H1 (cell line): ENCODE results near the gene GPR68. TPM values are rescaled to one million over a fixed set of nuclear protein-coding genes. Genes with fewer than 3 reads are reported as not detected.

Experiments used
- CTCF ChIA-PET: fragments of 300-600 bp; sonication (Branson Sonifier 250); formaldehyde crosslinking; loops from one replicate; lab custom pipeline; 2021; ENCODE audit not compliant: partially characterized antibody; lab: Charles Lee
- POLR2A ChIA-PET: fragments of 300-600 bp; sonication (Branson Sonifier 250); formaldehyde crosslinking; loops from one replicate; lab custom pipeline; 2021; ENCODE audit warnings: inconsistent platforms; ENCODE audit not compliant: partially characterized antibody; lab: Charles Lee
- DNase-seq, 2 experiments: peaks; one replicate each; pipeline versions ENCODE4 v3.0.0 to v3.0.0-alpha.2; 2010 to 2022; ENCODE audit warnings: low spot score in 2 of 2, low read depth in 1 of 2, mixed read lengths in 1 of 2
- FAIRE-seq: peaks from 2 replicates; lab custom pipeline; 2011; peaks lifted over from hg19 to GRCh38; lab: Jason Lieb, UNC
- H2AFZ ChIP-seq: 2 replicates; pipeline ENCODE4 v1.8.1; 2012; ENCODE audit warnings: low read length, inconsistent platforms
- H2AK5ac ChIP-seq: 2 replicates; pipeline ENCODE4 v1.6.1; 2013; ENCODE audit warnings: low read depth, low read length
- H2BK120ac ChIP-seq: replicated peaks from 2 replicates; pipeline ENCODE3; 2013; ENCODE audit warnings: low read depth, low read length, inconsistent platforms
- H2BK12ac ChIP-seq: 2 replicates; pipeline ENCODE4 v1.6.1; 2013; ENCODE audit warnings: low read depth, low read length
- H2BK15ac ChIP-seq: 2 replicates; pipeline ENCODE4 v1.6.1; 2013; ENCODE audit warnings: low read length
- H2BK20ac ChIP-seq: 2 replicates; pipeline ENCODE4 v1.6.1; 2013; ENCODE audit warnings: low read length
- H2BK5ac ChIP-seq: 2 replicates; pipeline ENCODE4 v1.6.1; 2013; ENCODE audit warnings: low read depth, low read length
- H3K14ac ChIP-seq: 2 replicates; pipeline ENCODE4 v1.6.1; 2013; ENCODE audit warnings: inconsistent platforms; ENCODE audit not compliant: insufficient read length
- H3K18ac ChIP-seq: 2 replicates; pipeline ENCODE4 v1.6.1; 2013; ENCODE audit warnings: low read length; ENCODE audit errors: extremely low read depth
- H3K23ac ChIP-seq: 2 replicates; pipeline ENCODE4 v1.6.1; 2013; ENCODE audit warnings: inconsistent platforms; ENCODE audit not compliant: insufficient read length
- H3K23me2 ChIP-seq: 2 replicates; pipeline ENCODE4 v1.6.1; 2013; ENCODE audit warnings: low read depth, low read length
- H3K27ac ChIP-seq: 2 replicates; pipeline ENCODE4 v1.6.1; 2011; ENCODE audit warnings: low read depth, low read length, inconsistent platforms
- H3K27me3 ChIP-seq, 4 experiments: replicated peaks in 1 of 4; 1 replicate in 1 of 4; 2 replicates in 3 of 4; pipeline versions ENCODE4 v1.6.1 to v1.8.1; 2011 to 2013; ENCODE audit warnings: low read length in 3 of 4, mild to moderate bottlenecking in 3 of 4, inconsistent platforms in 2 of 4, mixed read lengths in 2 of 4, moderate library complexity in 1 of 4; ENCODE audit not compliant: control insufficient read depth in 3 of 4, insufficient read depth in 3 of 4; ENCODE audit errors: extremely low read depth in 1 of 4
- H3K36me3 ChIP-seq, 4 experiments: 2 replicates each; pipeline versions ENCODE4 v1.6.1 to v1.8.1; 2011 to 2013; ENCODE audit warnings: mild to moderate bottlenecking in 4 of 4, low read length in 3 of 4, moderate library complexity in 2 of 4, control low read depth in 1 of 4, inconsistent platforms in 1 of 4; ENCODE audit not compliant: insufficient read depth in 4 of 4, control insufficient read depth in 2 of 4
- H3K4ac ChIP-seq: replicated peaks from 2 replicates; pipeline ENCODE3; 2013; ENCODE audit warnings: low read length, low read depth, mixed read lengths, inconsistent platforms; ENCODE audit not compliant: insufficient read length
- H3K4me1 ChIP-seq, 4 experiments: replicated peaks in 1 of 4; 1 replicate in 1 of 4; 2 replicates in 3 of 4; pipeline versions ENCODE4 v1.6.1 to v1.8.1; 2011 to 2013; ENCODE audit warnings: low read length in 3 of 4, inconsistent platforms in 2 of 4, mixed read lengths in 1 of 4; ENCODE audit not compliant: insufficient read depth in 4 of 4, control insufficient read depth in 3 of 4
- H3K4me2 ChIP-seq, 2 experiments: 2 replicates each; pipeline versions ENCODE4 v1.6.1 to v1.8.1; 2011 to 2013; ENCODE audit warnings: low read depth in 2 of 2, low read length in 2 of 2, control low read depth in 1 of 2, inconsistent platforms in 1 of 2, mild to moderate bottlenecking in 1 of 2; ENCODE audit not compliant: insufficient read depth in 1 of 2
- H3K4me3 ChIP-seq, 4 experiments: fragments of 200-600, 300-600 bp in 1 of 4; sonication (generic), shearing (Covaris generic), sonication (Bioruptor Twin) in 1 of 4; 2 replicates each; pipeline versions ENCODE4 v1.5.1 to v1.8.1; 2011 to 2016; ENCODE audit warnings: low read length in 4 of 4, low read depth in 3 of 4, control low read depth in 2 of 4, inconsistent platforms in 2 of 4, mild to moderate bottlenecking in 2 of 4, mixed read lengths in 1 of 4, moderate library complexity in 1 of 4; ENCODE audit not compliant: insufficient read depth in 2 of 4; ENCODE audit errors: extremely low read depth in 1 of 4
- H3K56ac ChIP-seq: replicated peaks from 2 replicates; pipeline ENCODE3; 2013; ENCODE audit warnings: low read depth, mild to moderate bottlenecking, mixed read lengths, low read length, inconsistent platforms; ENCODE audit not compliant: insufficient read length
- H3K79me1 ChIP-seq: 2 replicates; pipeline ENCODE4 v1.6.1; 2013; ENCODE audit warnings: low read depth, low read length, control low read depth
- H3K79me2 ChIP-seq, 2 experiments: 2 replicates each; pipeline versions ENCODE4 v1.6.1 to v1.8.1; 2012 to 2013; ENCODE audit warnings: low read length in 2 of 2, mild to moderate bottlenecking in 2 of 2, inconsistent platforms in 1 of 2; ENCODE audit not compliant: insufficient read depth in 2 of 2, control insufficient read depth in 1 of 2
- H3K9ac ChIP-seq, 4 experiments: replicated peaks in 1 of 4; 1 replicate in 1 of 4; 2 replicates in 3 of 4; pipeline versions ENCODE4 v1.6.1 to v1.8.1; 2011 to 2013; ENCODE audit warnings: low read depth in 3 of 4, low read length in 3 of 4, control low read depth in 2 of 4, mild to moderate bottlenecking in 2 of 4, moderate library complexity in 2 of 4, inconsistent platforms in 1 of 4; ENCODE audit errors: extremely low read depth in 1 of 4
- H3K9me3 ChIP-seq, 2 experiments: 2 replicates each; pipeline versions ENCODE4 v1.6.1 to v1.8.1; 2012 to 2013; ENCODE audit warnings: mild to moderate bottlenecking in 2 of 2, moderate library complexity in 2 of 2, control low read depth in 1 of 2, inconsistent platforms in 1 of 2, low read depth in 1 of 2, low read length in 1 of 2, mixed read lengths in 1 of 2; ENCODE audit not compliant: insufficient read depth in 2 of 2
- H4K20me1 ChIP-seq, 2 experiments: replicated peaks in 1 of 2; 2 replicates each; pipeline versions ENCODE3 to v1.8.1; 2011 to 2013; ENCODE audit warnings: inconsistent platforms in 2 of 2, low read length in 2 of 2, mild to moderate bottlenecking in 1 of 2; ENCODE audit not compliant: insufficient read depth in 2 of 2, control insufficient read depth in 1 of 2
- H4K5ac ChIP-seq: 2 replicates; pipeline ENCODE4 v1.6.1; 2013; ENCODE audit warnings: low read length, low read depth, mixed read lengths, inconsistent platforms; ENCODE audit not compliant: insufficient read length
- H4K8ac ChIP-seq: 2 replicates; pipeline ENCODE4 v1.8.0; 2013; ENCODE audit warnings: mild to moderate bottlenecking, moderate library complexity, low read length, inconsistent platforms; ENCODE audit not compliant: insufficient read depth; ENCODE audit errors: extremely low read depth
- H4K91ac ChIP-seq: replicated peaks from 2 replicates; pipeline ENCODE3; 2013; ENCODE audit warnings: low read length, mixed read lengths, inconsistent platforms; ENCODE audit not compliant: insufficient read length
- ATF3 ChIP-seq: IDR thresholded peaks from 2 replicates; pipeline ENCODE4 v1.6.1; 2011; ENCODE audit warnings: low read depth, mild to moderate bottlenecking, low read length; ENCODE audit not compliant: insufficient read depth
- BRCA1 ChIP-seq: IDR thresholded peaks from 2 replicates; pipeline ENCODE4 v1.6.1; 2012; ENCODE audit warnings: low read depth, low read length, improper control_type of control experiment
- CEBPB ChIP-seq: IDR thresholded peaks from 2 replicates; pipeline ENCODE4 v1.6.1; 2012; ENCODE audit warnings: low read depth, low read length
- GTF2F1 ChIP-seq: IDR thresholded peaks from 2 replicates; pipeline ENCODE4 v1.6.1; 2012; ENCODE audit warnings: low read depth, low read length, improper control_type of control experiment, borderline replicate concordance
- NRF1 ChIP-seq: IDR thresholded peaks from 2 replicates; pipeline ENCODE4 v1.6.1; 2011; ENCODE audit warnings: mild to moderate bottlenecking, low read depth, low read length, improper control_type of control experiment
- POLR2AphosphoS5 ChIP-seq: IDR thresholded peaks from 2 replicates; pipeline ENCODE4 v1.6.1; 2011; ENCODE audit warnings: low read depth, low read length
- RXRA ChIP-seq: IDR thresholded peaks from 2 replicates; pipeline ENCODE4 v1.6.1; 2011; ENCODE audit warnings: low read depth, mild to moderate bottlenecking, low read length, moderate library complexity; ENCODE audit not compliant: insufficient read depth
- SP4 ChIP-seq: IDR thresholded peaks from 2 replicates; pipeline ENCODE4 v1.6.1; 2012; ENCODE audit warnings: low read length, inconsistent platforms
- WGBS, 2 experiments: shearing (Covaris generic) in 1 of 2; methylation state at CpG; one replicate each; pipeline versions ENCODE4 v1.1.6 to v1.1.7; 2013 to 2015; ENCODE audit warnings: low lambda C conversion rate in 2 of 2, mixed read lengths in 2 of 2, inconsistent platforms in 1 of 2, low coverage in 1 of 2, missing lambda C conversion rate in 1 of 2; ENCODE audit not compliant: insufficient replicate concordance in 2 of 2, insufficient coverage in 1 of 2, insufficient read length in 1 of 2; ENCODE audit errors: extremely low coverage in 1 of 2, missing lambda C conversion rate in 1 of 2; 5-methylcytosine and 5-hydroxymethylcytosine counted together
- polyA plus RNA-seq, 7 experiments: library from polyadenylated mRNA; depleted of rRNA in 3 of 7; stranded (reverse) in 5 of 7; unstranded in 2 of 7; fragments of >200 nt in 5 of 7; fragments of 200-250 nt in 2 of 7; gene quantifications; 1 replicate in 5 of 7; 2 replicates in 1 of 7; 4 replicates in 1 of 7; pipeline versions ENCODE4 v1.2.1 to v1.2.3, GENCODE V29; 2011 to 2013; ENCODE audit warnings: missing spikeins in 2 of 7, mixed read lengths in 2 of 7
- total RNA-seq: library from RNA; stranded (reverse); fragmentation: NEBNext Ultra II Directional; extraction: Animal tissue kit (Norgen Biotek cat#: 25700); gene quantifications from 2 replicates; pipeline ENCODE4 v1.2.1, GENCODE V29; 2021

GPR68 gene
- total and polyA plus RNA-seq, 2 of the 8 experiments (the other 6 are each of a cell fraction or from before 2014, with no cell fraction given) = 0.22 to 0.76 TPM

- Histone ChIP-seq H3K56ac (no peak overlapping the region), H3K27ac (no peak overlapping the region), H3K27me3 (no peaks in the 10 kb centered on the region), H3K4me2 (no peak overlapping the region), H3K9me3 (no peaks in the 10 kb centered on the region), H3K4me3 (no peak overlapping the region), H4K8ac (no peak overlapping the region), H3K18ac (no peak overlapping the region), H2BK20ac (no peak overlapping the region), H3K23me2 (no peaks in the 10 kb centered on the region), H3K79me2 (no peaks in the 10 kb centered on the region), H2BK12ac (no peak overlapping the region), H3K79me1 (no peaks in the 10 kb centered on the region; the same call in 1 of the 2 replicates), H2AK5ac (no peak overlapping the region)
- POLR2A ChIA-PET = no interaction called here
- FAIRE-seq = no peak
- 92% methylated on average over 7 of the region's 7 CpGs; no CpG with 5 or more reads in 1 of the 2 experiments for WGBS, 2 experiments
- no peak for TF ChIP-seq GTF2F1
- TF ChIP-seq SP4 = no peak
- TF ChIP-seq CEBPB = no peak
- no peak for TF ChIP-seq POLR2AphosphoS5
- no peak for TF ChIP-seq NRF1
- no peak for TF ChIP-seq RXRA
- no peak for TF ChIP-seq BRCA1
- TF ChIP-seq ATF3 = no peak
- TF ChIP-seq, all 59 proteins: peak for 0
- H2AFZ ChIP-seq = no peak overlapping the region
- H2BK15ac ChIP-seq = no peak overlapping the region
- no peak overlapping the region for H3K4ac ChIP-seq
- no peak overlapping the region for H2BK120ac ChIP-seq
- H4K91ac ChIP-seq = no peak overlapping the region
- H2BK5ac ChIP-seq = no peak overlapping the region
- no peak for DNase-seq
- no peak overlapping the region for H4K5ac ChIP-seq
- H3K14ac ChIP-seq = no peak overlapping the region
- peaks cover 20 to 59% (median 39%) of the 10 kb centered on the region in 4 experiments for H3K36me3 ChIP-seq
- no peaks in the 10 kb centered on the region for H3K4me1 ChIP-seq
- H3K23ac ChIP-seq = no peak overlapping the region
- no peak overlapping the region for H3K9ac ChIP-seq
- no peaks in the 10 kb centered on the region for H4K20me1 ChIP-seq
- CTCF ChIA-PET = interaction anchor here (1.4 kb wide), 2 partner anchors 61 to 127 kb away, joined by 3 to 5 read pairs; no protein-coding TSS in a partner anchor
These were observed 49.6 kb upstream of the GPR68 start for GRCh38 chr14:91294153-91294552.
